Uterus (tissue), 4 donors: ENCODE data around the gene TBC1D10A. TPM values are rescaled to one million over a fixed set of nuclear protein-coding genes. Genes with fewer than 3 reads are reported as not detected.

Experiments
- DNase-seq, 2 donors: peaks; one replicate each; pipeline ENCODE4 v3.0.0-alpha.2; 2019 to 2020
- H3K27ac ChIP-seq, 2 donors: fragments of 200-600 bp; sonication (generic); 1 replicate in 1 of 2; 2 replicates in 1 of 2; pipeline ENCODE4 v1.5.1; 2016 to 2018
- H3K27me3 ChIP-seq, 2 donors: fragments of 200-600 bp; sonication (generic); one replicate each; pipeline ENCODE4 v1.5.1; 2018 to 2019; ENCODE audit warnings: control low read depth in 1 of 2
- H3K36me3 ChIP-seq, 2 donors: fragments of 200-600 bp; sonication (generic); one replicate each; pipeline ENCODE4 v1.5.1; 2019; ENCODE audit warnings: control low read depth in 1 of 2
- H3K4me1 ChIP-seq, 2 donors: fragments of 200-600 bp; sonication (generic); one replicate each; pipeline ENCODE4 v1.5.1; 2018 to 2019; ENCODE audit warnings: control low read depth in 1 of 2
- H3K4me3 ChIP-seq, 2 donors: fragments of 200-600 bp; sonication (generic); 1 replicate in 1 of 2; 2 replicates in 1 of 2; pipeline ENCODE4 v1.5.1; 2018 to 2019; ENCODE audit warnings: mild to moderate bottlenecking in 1 of 2
- H3K9me3 ChIP-seq, 2 donors: fragments of 200-600 bp; sonication (generic); one replicate each; pipeline ENCODE4 v1.5.1; 2019; ENCODE audit warnings: control low read depth in 1 of 2
- CTCF ChIP-seq, 4 experiments: fragments of 200-600 bp in 2 of 4; fragments of 450-650 bp in 2 of 4; sonication (generic) in 2 of 4; IDR thresholded peaks; one replicate each; pipeline ENCODE4 v1.5.1; 2016 to 2019; ENCODE audit warnings: antibody characterized with exemption in 4 of 4, mild to moderate bottlenecking in 2 of 4, moderate library complexity in 1 of 4
- POLR2A ChIP-seq, 2 donors: fragments of 450-650 bp; IDR thresholded peaks; one replicate each; pipeline ENCODE4 v1.6.1; 2016; ENCODE audit warnings: antibody characterized with exemption in 2 of 2, mild to moderate bottlenecking in 1 of 2, moderate library complexity in 1 of 2
- intact Hi-C: fragments of 100-400 bp; cut with DNase I; formaldehyde crosslinking; loops from one replicate; pipeline ENCODE4 v1.15.1; 2023; ENCODE audit warnings: low total_unique reads
- total RNA-seq, 4 donors: library from RNA; depleted of rRNA in 3 of 4; stranded (reverse); fragments of >200 nt in 3 of 4; gene quantifications; one replicate each; pipeline versions ENCODE4 v1.1.0 to v1.2.4, GENCODE V29; 2014 to 2023
- donor health status: DM: yes; HTN: yes; CAD: no.

The TBC1D10A gene
- total RNA-seq, 4 donors from 2014 or later = 2.8 to 33.6 (median 10.0) TPM

GRCh38 chr22:30244066-30244465, 82.7 kb downstream of the TBC1D10A start:
- no peak overlapping the region for H3K4me3 ChIP-seq
- DNase-seq = no peak
- H3K4me1 ChIP-seq = peaks cover 0 to 8% of the 10 kb centered on the region in 2 donors
- H3K36me3 ChIP-seq = no peaks in the 10 kb centered on the region
- H3K27me3 ChIP-seq = no peaks in the 10 kb centered on the region
- intact Hi-C loops = no loop called here
- H3K27ac ChIP-seq = no peak overlapping the region
- H3K9me3 ChIP-seq = no peaks in the 10 kb centered on the region
- no peak for TF ChIP-seq POLR2A (IDR thresholded peaks at IDR 0.05)
- TF ChIP-seq CTCF (IDR thresholded peaks at IDR 0.05) = no peak

GRCh38 chr22:30243661-30244060, 83.1 kb downstream of the TBC1D10A start:
- TF ChIP-seq POLR2A (IDR thresholded peaks at IDR 0.05) (no peak), CTCF (IDR thresholded peaks at IDR 0.05) (no peak)
- Histone ChIP-seq H3K4me1 (peaks cover 0 to 8% of the 10 kb centered on the region in 2 donors), H3K36me3 (no peaks in the 10 kb centered on the region), H3K4me3 (no peak overlapping the region), H3K27me3 (no peaks in the 10 kb centered on the region), H3K27ac (no peak overlapping the region), H3K9me3 (no peaks in the 10 kb centered on the region)
- intact Hi-C loops = no loop called here
- no peak for DNase-seq

Other genes starting within 250 kb of the TBC1D10A start
- not detected for gene HORMAD2, start 246.5 kb downstream of the TBC1D10A start, total RNA-seq
- 1 to 10 TPM in 2 of 4 donors, under 1 TPM in 1, not detected in 1; under 0.01 to 3.0 (median 1.5) TPM for gene LIF, start 80.2 kb downstream of the TBC1D10A start, total RNA-seq
- gene OSM, start 60.1 kb downstream of the TBC1D10A start, total RNA-seq = 1 to 10 TPM in 1 of 4 donors, under 1 TPM in 2, not detected in 1; 0.76 to 8.8 (median 0.76) TPM
- gene CASTOR1, start 37.4 kb downstream of the TBC1D10A start, total RNA-seq = 10 to 100 TPM; 15.8 to 67.1 (median 27.7) TPM
- 100 to 1,000 TPM in 1 of 4 donors, 10 to 100 TPM in 3; 19.5 to 185 (median 40.2) TPM for gene SF3A1, start 30.0 kb upstream of the TBC1D10A start, total RNA-seq
- gene CCDC157, start 30.1 kb upstream of the TBC1D10A start, total RNA-seq = 1 to 10 TPM in 3 of 4 donors, not detected in 1; 2.9 to 6.8 (median 4.6) TPM
- 10 to 100 TPM in 3 of 4 donors, 1 to 10 TPM in 1; 8.2 to 25.9 (median 18.9) TPM for gene RNF215, start 60.5 kb upstream of the TBC1D10A start, total RNA-seq
- gene SEC14L2, start 70.1 kb upstream of the TBC1D10A start, total RNA-seq = 10 to 100 TPM in 2 of 4 donors, 1 to 10 TPM in 1, not detected in 1; 7.8 to 45.9 (median 23.1) TPM
- gene MTFP1, start 98.8 kb upstream of the TBC1D10A start, total RNA-seq = 1 to 10 TPM in 3 of 4 donors, not detected in 1; 1.2 to 5.5 (median 3.2) TPM
- gene SEC14L3, start 145.1 kb upstream of the TBC1D10A start, total RNA-seq = not detected
- gene SEC14L4, start 178.8 kb upstream of the TBC1D10A start, total RNA-seq = under 1 TPM in 1 of 4 donors, not detected in 3; 0.41 TPM
- 1 to 10 TPM in 2 of 4 donors, under 1 TPM in 1, not detected in 1; under 0.01 to 4.8 (median 4.0) TPM for gene SEC14L6, start 219.8 kb upstream of the TBC1D10A start, total RNA-seq
- 1 to 10 TPM in 2 of 4 donors, under 1 TPM in 1, not detected in 1; 0.26 to 6.6 (median 1.2) TPM for gene GAL3ST1, start 247.7 kb upstream of the TBC1D10A start, total RNA-seq